NCI-H2107 (cell line): ENCODE measurements around the gene TM7SF3.

ENCODE experiments used
- DNase-seq: peaks from one replicate; lab custom pipeline; 2025; lab: John Stamatoyannopoulos, UW

Gene TM7SF3

GRCh38 chr12:27014859-27015729, 910 bp upstream of the TM7SF3 start:
- DNase-seq, result no peak

- DNase-seq, result no peak
Observed at GRCh38 chr12:27013611-27014084, 536 bp downstream of the TM7SF3 start.

GRCh38 chr12:27012982-27013255, 1.3 kb downstream of the TM7SF3 start:
- no peak for DNase-seq

- no peak for DNase-seq
Observed at GRCh38 chr12:27012239-27012981, 1.8 kb downstream of the TM7SF3 start.

- DNase-seq, result no peak
Observed at GRCh38 chr12:27009881-27010301, 4.3 kb downstream of the TM7SF3 start.

GRCh38 chr12:27008081-27008480, 6.1 kb downstream of the TM7SF3 start:
- no peak for DNase-seq

GRCh38 chr12:27006797-27007467, 7.3 kb downstream of the TM7SF3 start:
- DNase-seq, result no peak

GRCh38 chr12:27005495-27005894, 8.7 kb downstream of the TM7SF3 start:
- no peak for DNase-seq

- DNase-seq, result no peak
Observed at GRCh38 chr12:27003421-27004381, 10.5 kb downstream of the TM7SF3 start.

- DNase-seq, result no peak
Observed at GRCh38 chr12:27002141-27002540, 12.0 kb downstream of the TM7SF3 start.

- DNase-seq, result no peak
Observed at GRCh38 chr12:27001663-27002062, 12.5 kb downstream of the TM7SF3 start.

GRCh38 chr12:27000961-27001360, 13.2 kb downstream of the TM7SF3 start:
- DNase-seq, result no peak

GRCh38 chr12:26997003-26997402, 17.2 kb downstream of the TM7SF3 start:
- no peak for DNase-seq

GRCh38 chr12:26995706-26996105, 18.5 kb downstream of the TM7SF3 start:
- DNase-seq, result no peak

GRCh38 chr12:26994109-26994508, 20.1 kb downstream of the TM7SF3 start:
- DNase-seq, result no peak

GRCh38 chr12:26991826-26992225, 22.4 kb downstream of the TM7SF3 start:
- no peak for DNase-seq

- no peak for DNase-seq
Observed at GRCh38 chr12:26989873-26990272, 24.3 kb downstream of the TM7SF3 start.

GRCh38 chr12:26988703-26989102, 25.5 kb downstream of the TM7SF3 start:
- DNase-seq, result no peak

GRCh38 chr12:26987634-26988424, 26.4 kb downstream of the TM7SF3 start:
- no peak for DNase-seq

- DNase-seq, result no peak
Observed at GRCh38 chr12:26982866-26983265, 31.3 kb downstream of the TM7SF3 start.

GRCh38 chr12:26979733-26980132, 34.5 kb downstream of the TM7SF3 start:
- no peak for DNase-seq
